GM19372 (cell line): Measurements from ENCODE around the gene XKR7.

Experiments used
- ATAC-seq: cut with Tn5 transposase; IDR thresholded peaks from one replicate; pipeline ENCODE4 v1.9.1; 2021; ENCODE audit warnings: mild to moderate bottlenecking, low read depth, moderate library complexity; ENCODE audit not compliant: unreplicated experiment

XKR7 gene

DNA sequence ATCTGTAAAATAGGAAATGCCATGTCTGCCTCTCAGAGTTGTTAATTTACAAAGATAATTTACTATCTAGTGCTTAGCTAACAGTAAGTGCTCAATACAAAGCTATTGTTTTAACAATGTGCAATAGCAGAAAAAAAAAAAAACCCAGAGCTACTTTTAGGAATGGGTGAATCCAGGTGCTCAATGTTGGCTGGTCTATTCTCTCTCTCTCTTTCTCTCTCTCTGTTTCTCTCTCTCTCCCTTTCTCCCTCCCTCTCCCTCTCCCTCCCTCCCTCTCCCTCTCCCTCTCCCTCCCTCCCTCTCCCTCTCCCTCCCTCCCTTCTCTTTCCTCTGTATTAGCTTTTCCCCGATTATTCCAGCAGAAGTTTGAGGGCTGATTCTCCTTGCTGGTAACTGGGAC is 30.1 kb upstream of the XKR7 start:
- ATAC-seq, result no peak

DNA sequence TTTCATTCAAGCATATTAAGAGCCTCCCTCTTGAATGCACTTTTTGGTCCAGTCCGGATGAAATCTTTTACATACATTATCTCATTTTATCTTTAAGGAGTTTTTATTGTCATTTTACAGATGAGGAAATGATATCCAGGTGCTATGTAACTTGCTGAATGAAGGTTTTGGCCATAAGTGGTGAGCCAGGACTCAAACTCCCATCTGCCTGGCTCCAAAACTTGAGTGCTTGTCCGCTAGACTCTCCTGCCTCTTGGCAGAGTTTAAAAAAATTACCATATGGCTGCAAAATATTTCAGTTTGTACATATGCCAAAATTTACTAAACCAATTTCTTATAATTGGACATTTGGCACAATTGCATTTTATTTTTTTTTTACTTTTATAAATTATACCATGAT is 28.3 kb upstream of the XKR7 start:
- ATAC-seq, result no peak

DNA sequence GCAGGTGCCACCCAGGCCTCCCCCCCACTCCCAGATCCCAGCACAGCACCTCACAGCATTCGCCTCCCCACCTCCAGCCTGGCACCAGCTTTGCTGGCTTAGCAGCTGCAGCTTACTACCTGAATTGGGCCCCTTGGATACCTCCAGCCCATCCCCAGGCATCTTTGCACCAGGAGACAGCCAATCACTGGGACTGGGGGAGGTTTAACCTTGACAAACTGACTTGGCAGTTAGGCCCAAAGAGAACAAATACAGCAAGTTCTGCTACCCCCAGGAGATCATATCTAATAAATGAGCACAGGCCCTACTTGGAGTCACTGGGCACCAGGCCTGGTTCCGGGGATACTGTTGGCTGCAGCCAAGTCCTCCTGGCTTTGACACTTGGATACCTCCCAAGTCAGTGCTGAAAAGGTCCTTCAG is 24.9 kb upstream of the XKR7 start:
- no peak for ATAC-seq

DNA sequence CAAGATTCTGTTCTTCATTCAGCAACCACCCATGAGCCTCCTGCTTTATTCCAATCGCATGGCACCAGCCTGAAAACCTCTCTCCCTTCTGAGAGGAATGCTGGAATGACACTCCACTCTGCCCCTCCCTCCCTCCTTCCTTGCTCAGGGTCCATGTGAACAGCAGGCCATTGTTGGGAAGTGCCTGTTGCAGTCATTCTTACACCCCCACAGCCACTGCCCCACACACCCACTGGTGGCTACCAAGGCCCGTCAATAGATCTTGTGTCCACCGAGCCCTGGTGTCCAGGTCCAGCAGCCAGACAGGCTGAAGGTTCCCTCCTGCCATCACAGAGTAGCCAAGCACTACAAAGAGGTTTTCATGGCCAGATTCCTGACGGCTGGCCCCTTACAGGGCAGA is 22.6 kb upstream of the XKR7 start:
- ATAC-seq, result no peak

DNA sequence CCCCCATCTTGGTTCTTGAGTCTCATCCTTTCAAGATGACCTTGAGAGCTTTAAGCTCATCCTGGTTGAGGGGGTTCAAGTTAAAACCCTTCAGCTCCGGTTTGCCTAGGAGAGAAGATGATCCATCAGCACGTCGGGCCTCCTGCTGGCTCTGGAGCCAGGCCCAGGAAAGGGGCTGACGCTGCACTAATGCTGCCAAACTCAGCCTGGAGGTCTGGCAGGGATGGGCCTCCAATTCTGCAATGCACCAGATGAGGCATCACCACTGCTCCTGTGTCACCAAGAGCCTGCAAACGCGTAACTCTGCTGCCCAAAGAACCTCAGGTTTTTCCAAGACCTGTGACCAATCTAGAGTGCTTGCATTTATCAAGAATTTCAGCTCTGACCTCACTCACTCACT is 22.2 kb upstream of the XKR7 start:
- no peak for ATAC-seq

DNA sequence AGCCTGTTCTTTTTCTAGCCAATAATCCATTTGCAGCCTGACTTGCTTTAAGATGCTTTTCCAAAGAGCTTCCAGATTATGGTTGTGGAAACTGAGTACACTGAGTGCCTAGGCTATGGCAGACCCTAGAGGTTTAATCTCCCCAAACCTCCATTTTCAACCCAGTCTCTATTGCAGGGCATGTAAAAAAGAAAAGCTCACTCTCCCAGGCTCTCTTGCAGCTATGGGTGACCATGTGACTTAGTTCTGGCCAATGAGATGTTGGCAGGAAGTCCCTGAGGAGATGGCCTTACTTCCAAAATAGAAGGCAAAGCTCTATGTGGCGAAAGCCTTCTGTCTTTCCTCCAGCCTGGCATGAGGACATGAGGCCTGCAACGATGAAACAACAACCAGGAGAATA is 19.9 kb upstream of the XKR7 start:
- no peak for ATAC-seq

DNA sequence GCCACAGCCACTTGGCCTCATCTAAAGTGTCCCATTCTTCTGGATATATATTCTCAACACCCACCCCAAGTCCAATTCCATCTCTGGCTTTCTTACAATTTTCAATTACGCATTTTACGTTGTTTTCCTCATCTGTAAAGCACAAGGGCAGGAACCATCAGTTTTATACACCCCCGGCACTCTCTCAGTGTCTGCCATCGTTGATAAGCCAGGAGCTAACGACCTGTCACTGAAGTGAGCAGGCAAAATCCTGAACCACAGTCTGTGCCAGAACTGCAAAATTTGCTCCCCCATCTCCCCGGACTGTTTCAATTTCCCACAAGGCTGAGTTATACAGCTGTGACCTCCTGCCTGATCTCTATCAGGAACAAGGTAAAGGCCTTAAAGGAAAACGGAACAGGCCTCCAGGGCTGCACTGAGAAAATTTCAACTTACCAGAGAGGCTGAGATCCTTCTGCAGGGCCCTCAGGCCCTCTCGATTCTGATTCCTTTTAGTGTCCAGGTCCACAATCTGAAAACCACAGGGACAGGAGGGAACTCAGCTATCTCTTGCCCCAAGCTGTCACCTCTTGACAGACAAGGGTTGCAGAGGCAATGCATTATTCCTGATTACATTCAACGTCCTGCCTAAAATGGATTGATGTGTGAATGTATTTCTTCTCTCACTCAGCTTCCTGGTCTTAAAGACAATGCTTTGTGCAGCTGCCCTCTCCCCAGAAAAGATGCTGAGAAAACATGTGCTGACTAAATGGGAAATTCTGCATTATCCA is 17.9 kb upstream of the XKR7 start:
- ATAC-seq, result no peak

DNA sequence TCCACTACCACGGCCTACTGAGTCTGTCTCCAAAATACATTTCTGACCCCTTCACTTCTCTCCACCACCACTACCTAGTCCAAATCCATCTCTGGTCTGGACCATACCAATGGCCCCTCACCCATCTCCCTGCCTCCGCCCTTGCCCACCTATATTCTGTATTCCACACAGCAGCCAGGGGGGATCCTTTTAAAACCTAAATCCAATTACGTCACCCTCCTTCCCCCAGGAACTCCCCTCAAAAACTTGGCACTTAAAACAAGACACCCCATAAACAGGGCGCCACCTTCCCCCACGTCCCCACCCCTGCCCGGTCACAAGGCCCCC is 16.8 kb upstream of the XKR7 start:
- no peak for ATAC-seq

DNA sequence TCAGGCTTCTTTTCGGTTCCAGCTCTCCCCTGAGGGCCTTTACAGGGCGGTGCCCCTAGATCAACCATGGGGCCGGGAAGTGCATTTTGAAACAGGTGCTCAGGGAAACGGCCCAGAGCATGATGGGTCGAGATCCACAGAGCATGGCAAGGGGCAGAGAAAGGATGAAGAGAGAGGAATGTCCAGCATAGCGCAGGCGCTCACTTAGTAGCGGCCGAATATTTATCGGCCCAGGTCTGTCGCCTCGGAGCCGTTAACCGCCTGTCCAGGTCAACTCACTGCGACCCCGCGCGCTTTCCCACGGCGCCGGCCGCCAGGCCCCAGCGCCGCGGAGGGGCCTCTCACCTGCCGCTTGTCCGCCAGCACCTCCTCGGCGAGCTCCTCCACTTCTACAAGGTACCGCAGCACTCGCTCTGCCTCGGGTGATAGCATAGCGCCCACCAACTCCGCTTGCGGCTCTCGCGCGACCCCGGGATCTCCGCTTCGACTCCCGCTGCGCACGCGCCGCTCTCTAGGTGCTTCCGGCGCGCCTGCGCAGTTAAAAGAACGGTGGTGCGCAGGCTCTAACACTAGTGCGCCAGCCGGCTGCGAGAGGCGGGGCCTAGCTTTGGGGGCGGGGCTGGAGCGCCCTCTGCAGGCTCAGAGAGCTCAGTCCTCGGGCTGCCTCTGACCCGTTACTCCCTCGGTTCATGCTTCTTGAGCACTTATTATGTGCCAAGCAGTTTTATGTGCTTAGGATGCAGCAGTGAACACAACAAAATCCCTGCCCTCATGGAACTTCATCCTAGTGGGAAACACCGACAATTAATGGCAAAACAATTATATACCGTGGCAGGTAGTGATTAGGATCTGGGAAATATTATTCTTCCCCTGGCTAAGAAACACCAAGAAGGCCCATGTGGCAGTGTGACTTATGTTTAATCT is 16.2 kb upstream of the XKR7 start, which contains the start of gene PDRG1:
Gene PDRG1, minus strand, starts transcription at position 517 of the 924 bp plus-strand sequence. Its CDS starts 85 bp downstream, at position 432.
- peak; percentile 95 for ATAC-seq

DNA sequence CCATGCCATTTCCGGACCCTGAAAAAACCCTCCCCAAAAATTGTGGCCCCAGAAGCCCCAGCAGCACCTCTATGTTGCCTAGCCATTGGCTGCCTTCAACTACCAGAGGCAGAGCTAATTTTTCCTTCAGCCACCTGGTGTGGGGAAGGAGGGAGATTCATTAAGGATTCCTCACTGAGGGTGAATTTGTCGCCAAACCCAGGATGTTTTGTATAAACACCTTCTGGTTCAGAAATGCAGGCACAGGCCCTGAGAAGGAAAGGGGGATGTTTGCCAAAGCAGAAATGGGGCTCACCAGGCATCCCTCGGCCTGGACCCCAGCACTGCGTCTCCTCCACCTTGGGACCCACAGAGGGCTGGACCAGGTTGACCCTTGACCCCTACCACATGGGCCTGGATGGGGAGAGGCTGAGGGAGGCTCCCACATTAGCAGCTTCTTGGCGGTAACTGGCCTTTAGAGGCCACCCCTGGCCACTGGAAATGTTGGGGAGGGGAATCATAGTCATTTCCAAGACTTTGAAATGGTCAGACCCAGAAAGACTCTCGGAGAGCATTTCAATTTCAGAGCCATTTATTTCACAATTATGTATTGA is 14.3 kb upstream of the XKR7 start:
- no peak for ATAC-seq

DNA sequence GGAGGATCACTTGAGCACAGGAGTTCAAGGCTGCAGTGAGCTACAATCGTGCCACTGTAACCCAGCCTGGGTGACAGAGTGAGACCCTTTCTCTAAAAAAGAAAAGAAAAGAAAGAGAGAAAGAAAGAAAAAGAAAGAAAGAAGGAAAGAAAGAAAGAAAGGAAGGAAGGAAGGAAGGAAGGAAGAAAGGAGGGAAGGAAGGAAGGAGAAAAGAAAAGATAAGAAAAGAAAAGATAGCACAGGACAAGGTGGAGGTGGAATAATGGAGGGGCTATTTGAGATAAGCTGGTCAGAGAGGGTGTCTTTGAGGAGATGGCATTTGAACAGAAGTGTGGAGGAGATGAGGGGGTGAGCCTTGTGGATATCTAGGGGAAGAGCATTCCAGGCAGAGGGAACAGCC is 13.5 kb upstream of the XKR7 start:
- no peak for ATAC-seq

DNA sequence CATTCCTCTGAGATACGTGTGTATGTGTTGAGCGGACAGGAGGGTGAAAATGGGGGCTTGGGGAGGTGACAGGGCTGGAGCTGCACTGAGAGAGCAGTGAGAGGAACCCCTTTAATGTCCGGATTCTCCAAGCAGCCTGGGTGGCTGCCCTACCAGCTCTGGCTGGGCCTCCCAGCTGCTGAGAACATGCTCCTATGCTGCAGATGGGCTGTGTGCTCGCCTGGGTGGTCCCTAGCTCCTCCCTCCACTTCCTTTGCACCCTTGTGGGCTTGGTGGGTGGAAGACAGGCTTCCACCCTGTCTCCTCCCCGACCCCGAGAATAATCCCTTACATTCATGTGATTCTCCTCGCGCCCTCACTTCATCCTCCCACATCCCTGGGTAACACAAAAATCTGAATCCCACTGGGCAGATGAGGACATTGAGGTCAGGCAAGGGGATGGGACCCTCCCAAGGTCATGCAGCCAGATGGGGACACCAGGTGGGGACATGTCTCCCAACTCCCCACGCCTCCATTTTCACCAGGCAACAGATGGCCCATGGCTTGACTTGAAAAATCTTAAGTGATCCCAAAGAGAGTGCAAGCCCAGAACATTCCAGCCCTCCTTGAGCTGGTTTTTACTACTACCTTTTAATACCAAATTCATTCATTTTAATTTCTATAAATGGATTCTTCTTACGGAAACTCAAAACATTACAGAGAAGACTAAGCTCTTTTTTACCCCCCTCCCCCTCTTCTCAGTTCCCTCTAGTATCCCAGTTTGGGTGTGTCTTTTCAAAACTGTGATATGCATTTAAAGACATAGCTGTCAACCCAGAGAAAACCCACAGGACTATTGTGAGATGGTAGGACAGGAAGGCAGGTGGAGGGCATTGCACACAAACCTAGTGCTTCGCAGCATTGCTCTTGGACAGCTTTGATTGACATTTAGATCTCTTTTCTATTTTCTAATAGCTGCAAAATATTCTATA is 11.1 kb upstream of the XKR7 start:
- no peak for ATAC-seq

DNA sequence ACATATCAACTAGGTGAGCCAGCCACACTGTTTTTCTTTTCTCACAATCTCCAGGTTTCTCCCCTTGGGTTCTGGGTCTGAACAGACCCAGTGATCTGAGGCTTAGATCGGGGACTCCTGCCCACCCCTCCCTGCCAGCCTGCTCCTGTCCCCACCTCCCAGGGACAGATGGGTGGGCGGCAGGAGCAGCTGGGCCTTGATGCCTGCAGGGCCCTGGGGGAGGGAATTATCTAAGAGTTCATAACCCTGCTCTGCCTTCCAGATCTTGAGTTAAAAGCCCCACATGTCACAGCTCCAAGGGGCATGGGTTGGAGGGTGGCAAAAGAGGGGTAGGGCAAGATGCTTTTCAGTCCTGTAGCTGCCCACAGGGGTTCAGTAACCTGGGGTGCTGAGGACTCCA is 5.2 kb upstream of the XKR7 start:
- ATAC-seq, result no peak

DNA sequence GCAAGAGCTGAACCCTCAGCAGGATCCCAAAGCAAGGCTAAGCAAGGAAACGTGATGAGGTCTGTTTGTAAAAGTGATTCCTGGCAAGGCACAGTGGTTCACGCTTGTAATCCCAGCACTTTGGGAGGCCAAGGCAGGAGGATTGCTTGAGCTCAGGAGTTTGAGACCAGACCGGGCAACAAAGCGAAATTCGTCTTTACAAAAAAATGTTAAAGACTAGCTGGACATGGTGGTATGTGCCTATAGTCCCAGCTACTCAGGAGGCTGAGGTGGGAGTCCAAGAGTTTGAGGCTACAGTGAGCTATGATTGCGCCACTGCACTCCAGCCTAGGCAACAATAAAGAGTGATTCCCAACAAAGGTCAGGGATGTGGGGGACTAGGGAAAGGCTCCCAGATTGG is 4.1 kb upstream of the XKR7 start:
- ATAC-seq, result no peak

DNA sequence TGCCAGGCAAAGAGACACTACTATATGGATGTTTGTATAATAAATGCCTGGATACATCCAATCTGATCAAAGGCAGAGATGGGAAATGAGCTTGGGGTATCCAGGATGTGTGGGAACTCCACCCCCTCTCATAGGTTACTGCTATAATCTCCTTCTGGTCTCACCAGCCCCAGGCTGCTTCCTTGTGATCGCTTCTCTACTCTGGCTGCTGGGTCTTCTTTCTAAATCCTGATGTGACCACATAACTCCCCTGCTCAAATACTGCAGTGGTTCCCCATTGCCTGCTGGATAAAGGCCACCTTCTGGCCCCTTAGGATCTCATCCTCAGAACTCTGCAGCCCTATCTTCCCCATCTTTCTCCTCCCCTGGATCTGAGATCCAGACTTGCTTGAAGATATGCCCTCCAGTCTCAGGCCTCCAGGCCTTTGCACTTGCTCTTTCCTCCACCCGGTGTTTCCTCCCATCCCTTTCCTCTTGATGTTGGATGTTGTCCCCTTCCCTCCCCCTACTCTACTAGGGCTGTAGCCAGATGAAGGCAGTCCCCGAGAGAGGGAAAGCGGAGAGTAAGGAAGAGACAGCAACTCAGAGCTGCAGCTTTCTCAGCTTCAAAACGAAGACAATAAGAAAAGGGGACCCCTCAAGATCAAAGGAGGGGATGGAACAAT is 828 bp upstream of the XKR7 start:
- ATAC-seq, result no peak

DNA sequence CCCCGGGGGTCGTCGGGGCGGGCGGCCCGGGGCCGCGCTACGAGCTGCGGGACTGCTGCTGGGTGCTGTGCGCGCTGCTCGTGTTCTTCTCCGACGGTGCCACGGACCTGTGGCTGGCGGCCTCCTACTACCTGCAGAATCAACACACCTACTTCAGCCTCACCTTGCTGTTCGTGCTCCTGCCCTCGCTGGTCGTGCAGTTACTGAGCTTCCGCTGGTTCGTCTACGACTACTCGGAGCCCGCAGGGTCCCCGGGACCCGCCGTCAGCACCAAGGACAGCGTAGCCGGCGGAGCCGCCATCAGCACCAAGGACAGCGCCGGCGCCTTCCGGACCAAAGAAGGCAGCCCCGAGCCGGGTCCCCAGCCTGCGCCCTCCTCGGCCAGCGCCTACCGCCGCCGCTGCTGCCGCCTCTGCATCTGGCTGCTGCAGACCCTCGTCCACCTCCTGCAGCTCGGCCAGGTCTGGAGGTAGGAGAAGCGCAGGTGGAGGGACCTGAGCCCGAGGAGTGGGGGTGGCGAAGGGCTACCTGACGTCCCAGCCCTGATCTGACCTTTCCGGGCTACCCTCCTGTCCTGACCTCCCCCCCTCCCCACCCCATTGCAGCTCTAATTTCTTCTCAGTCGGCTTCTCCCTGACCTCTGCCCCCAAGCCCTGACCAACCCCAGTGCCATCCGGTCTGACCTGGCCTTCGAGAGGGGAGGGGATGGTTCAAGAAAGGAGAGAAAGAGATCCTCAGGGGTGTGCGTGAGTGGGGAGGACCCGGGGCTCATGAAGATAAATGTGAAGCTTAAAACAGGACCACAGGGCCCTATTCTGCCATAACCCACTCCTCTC is 558 bp downstream of the XKR7 start:
- ATAC-seq, result no peak

DNA sequence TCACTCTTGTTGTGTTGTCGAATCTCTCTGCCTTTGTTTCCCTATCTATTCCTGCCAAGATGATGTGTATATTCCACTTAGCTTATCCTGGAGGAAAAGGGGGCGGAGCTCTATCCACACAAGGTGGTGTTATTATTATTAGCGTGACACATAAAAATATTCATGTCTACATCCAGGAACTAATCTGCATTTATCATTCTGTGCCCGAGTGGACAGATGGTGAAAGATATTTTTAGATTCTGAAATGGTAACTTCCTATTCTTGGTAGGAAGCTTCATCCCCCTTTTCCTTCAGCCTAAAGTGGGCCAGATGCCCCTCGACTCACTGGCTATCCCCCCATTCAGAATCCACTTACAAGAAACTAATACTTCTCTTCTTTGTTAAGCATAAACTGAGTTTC is 2.0 kb downstream of the XKR7 start:
- no peak for ATAC-seq

DNA sequence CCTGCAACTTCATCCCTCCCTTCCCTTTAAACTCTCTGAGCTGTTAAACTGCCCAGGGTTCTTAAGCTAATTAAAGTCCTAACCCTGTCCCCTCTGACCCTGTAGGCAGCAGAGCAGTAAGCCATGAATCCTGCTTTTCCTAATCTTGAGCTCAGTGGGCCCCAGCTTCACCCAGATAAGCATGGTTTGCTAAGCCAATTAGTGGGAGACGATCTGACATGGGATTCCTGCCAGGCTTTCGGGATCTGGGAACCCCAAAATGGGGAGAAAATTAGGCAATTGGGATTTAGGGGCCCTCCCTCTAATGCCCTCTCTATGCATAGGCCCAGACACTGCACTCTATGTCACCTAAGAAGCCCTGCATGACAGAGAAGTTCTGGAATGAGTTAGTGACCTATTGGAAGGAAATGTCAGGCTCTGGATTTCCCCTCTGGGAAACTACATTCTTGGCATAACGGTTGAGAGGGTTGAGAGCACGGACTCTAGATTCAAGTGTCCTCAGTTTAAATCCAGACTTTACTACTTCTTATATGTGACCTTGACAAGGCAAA is 4.6 kb downstream of the XKR7 start:
- no peak for ATAC-seq

DNA sequence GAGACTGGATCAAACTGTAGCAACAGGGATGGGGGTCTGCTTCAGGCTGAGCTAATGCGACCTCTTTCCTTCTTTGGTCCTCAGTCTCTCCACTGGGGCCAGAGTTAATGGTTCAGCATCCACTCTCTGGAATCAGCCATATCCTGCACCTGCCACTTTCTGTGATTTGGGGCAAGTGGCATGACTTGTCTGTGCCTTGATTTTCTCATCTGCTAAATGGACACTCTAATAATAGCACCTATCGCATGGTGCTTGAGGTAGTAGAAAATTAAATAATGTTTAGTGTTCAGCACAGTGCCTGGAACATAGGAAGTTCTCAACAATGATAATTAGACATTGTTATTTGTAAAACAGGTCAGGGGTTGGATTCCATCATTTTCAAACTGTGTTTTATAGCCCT is 6.3 kb downstream of the XKR7 start:
- ATAC-seq, result no peak
